Epithelial cell of proximal tubule (primary cell): Measurements from ENCODE around the gene UBE2G1. TPM values are rescaled to one million over a fixed set of nuclear protein-coding genes. Genes with fewer than 3 reads are reported as not detected.

ENCODE experiments used
- DNase-seq: peaks from one replicate; pipeline ENCODE4 v3.0.0-alpha.2; 2011; ENCODE audit warnings: low read depth
- H3K4me3 ChIP-seq: 2 replicates; pipeline ENCODE4 v1.5.1; 2011; ENCODE audit warnings: low read depth, mild to moderate bottlenecking, low read length
- total RNA-seq: library from RNA; depleted of rRNA; stranded (reverse); fragments of >200 nt; gene quantifications from 2 replicates; pipeline ENCODE4 v1.2.3, GENCODE V29; 2015
- TF ChIP-seq, protein P1 (sequence below): conservative IDR thresholded peaks from 2 replicates; pipeline ENCODE4 v1.5.1; 2012; ENCODE audit warnings: low read depth, mild to moderate bottlenecking, low read length

UBE2G1 gene
- total RNA-seq, 1 donor from 2014 or later: 65.4 TPM

DNA sequence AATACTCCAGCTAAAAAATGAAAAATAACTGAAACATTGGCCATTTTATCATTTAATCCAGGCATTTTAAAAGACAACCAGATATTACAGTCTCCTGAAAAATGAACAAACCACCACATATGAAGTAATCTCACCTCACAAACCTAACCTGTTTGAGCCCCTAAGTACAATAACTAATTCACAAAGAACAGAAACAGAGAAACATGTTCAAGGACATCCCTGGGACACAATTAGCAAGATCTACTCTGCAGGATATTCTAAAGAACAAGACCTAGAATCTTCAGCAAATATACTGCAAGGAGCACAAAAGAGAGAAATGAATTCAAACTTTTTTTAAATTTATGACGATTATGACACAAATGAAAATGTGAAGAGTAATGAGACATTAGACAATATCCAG lies 51.9 kb downstream of the UBE2G1 start:
- TF ChIP-seq, protein P1, sequence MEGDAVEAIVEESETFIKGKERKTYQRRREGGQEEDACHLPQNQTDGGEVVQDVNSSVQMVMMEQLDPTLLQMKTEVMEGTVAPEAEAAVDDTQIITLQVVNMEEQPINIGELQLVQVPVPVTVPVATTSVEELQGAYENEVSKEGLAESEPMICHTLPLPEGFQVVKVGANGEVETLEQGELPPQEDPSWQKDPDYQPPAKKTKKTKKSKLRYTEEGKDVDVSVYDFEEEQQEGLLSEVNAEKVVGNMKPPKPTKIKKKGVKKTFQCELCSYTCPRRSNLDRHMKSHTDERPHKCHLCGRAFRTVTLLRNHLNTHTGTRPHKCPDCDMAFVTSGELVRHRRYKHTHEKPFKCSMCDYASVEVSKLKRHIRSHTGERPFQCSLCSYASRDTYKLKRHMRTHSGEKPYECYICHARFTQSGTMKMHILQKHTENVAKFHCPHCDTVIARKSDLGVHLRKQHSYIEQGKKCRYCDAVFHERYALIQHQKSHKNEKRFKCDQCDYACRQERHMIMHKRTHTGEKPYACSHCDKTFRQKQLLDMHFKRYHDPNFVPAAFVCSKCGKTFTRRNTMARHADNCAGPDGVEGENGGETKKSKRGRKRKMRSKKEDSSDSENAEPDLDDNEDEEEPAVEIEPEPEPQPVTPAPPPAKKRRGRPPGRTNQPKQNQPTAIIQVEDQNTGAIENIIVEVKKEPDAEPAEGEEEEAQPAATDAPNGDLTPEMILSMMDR: no peak
- H3K4me3 ChIP-seq: no peak overlapping the region
- DNase-seq: no peak

DNA sequence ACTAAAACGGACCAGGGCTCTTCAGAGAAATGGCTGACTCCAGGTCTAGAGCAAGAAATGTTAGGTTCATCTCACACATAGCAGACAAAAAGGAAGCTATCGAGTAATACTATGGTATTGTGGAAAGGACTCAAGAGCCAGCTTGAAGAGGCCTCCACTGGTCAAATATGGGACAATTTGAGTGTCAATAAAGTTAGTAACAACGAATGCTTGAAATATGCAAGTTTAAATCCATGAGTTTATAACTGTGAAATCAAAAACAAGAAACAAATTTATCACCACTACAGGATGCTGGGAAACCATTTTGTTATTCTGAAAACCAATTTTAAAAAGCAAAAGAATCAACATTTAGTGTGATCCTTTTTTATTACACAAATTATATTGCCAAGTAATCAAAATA lies 52.3 kb downstream of the UBE2G1 start:
- no peak for DNase-seq
- TF ChIP-seq, protein P1: no peak
- no peak overlapping the region for H3K4me3 ChIP-seq

DNA sequence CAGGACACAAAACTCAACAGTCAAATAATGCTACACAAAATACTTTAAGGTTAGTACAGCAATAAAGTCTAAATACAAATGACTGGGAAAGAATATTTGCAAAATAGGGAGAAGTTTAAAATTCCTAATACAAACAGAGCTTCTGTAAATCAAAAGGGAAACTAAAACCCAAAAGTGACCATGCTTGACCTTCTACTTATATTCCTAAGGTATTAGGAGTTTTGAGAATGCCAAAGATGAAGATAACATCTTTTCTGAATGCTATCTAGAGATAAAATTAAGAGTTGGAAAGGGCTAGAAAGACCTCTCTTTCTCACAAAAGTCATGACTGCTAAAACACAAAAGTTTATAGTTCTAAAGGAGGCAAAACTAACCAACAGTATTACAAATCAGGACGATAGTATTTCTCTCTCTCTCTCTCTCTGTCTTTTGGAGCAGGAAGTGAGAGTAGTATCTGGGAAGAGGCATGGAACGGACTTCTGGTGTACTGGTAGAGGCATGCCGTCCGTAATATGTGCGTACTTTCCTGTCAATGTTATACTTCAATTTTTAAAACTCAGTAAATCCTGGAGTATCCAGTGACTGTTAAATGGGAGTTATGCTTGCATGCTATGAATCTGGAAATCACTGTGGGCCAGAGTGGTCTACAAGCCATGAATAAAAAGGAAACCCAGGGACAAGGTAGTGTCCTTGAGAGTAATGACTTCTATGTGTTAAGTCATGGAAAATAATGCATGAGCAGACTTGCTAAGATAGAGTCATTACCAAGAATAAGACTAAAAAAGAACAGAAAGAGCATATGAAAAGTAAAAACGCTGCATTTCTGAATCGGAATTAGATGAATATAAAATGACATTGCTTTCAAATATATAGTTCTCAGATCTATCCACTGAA lies 53.0 kb downstream of the UBE2G1 start:
- no peak for DNase-seq
- TF ChIP-seq, protein P1: no peak
- no peak overlapping the region for H3K4me3 ChIP-seq

DNA sequence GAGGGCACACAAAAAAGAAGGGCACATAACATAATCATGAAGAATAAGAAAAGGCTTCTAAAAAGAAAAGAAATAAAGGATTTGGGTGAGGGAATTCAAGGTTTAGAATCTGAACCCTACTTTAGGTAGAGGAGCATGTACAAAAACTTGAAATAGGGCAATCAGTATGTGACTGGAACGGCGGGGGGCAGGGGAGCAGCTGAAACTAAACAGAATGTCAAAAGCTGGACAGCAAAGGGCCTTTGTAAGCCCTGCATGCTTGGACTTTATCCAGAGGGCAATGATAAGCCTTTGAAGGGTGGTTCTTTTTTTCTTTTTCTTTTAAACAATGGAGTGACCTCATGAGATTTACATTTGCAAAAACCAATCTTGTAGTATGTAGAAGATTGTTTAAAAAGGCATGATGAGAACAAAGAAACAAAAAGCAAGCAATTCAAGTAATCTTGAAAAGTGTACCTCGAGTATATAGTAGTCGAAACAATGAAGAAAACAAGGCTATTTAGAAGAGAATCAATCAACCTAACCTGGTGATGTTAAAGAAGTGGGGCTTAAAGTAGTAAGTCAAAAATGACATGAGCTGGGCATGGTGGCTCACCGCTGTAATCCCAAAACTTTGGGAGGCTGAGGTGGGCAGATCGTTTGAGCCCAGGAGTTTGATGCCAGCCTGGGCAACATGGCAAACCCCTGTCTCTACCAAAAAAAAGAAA lies 56.0 kb downstream of the UBE2G1 start:
- TF ChIP-seq, protein P1: no peak
- no peak overlapping the region for H3K4me3 ChIP-seq
- DNase-seq: no peak

DNA sequence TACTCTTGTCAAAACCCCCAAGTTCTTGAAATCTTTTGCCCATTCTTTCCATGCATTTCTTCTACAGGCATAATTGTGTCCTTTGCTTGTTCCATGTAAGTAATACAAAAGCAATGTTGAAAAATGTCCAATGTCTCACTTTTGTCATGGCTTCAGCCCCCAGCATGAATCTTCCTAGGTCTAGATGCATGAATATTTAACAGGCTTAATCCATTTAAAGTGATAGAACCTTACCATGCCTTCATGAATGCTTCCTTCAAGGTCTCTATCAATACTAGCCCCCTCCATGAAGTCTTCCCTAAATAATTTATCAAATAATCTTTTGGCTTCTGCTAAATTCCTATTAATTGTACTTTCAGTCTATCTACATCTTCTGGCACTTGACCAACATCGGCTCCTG lies 56.6 kb downstream of the UBE2G1 start:
- H3K4me3 ChIP-seq: no peak overlapping the region
- TF ChIP-seq, protein P1: no peak
- no peak for DNase-seq

DNA sequence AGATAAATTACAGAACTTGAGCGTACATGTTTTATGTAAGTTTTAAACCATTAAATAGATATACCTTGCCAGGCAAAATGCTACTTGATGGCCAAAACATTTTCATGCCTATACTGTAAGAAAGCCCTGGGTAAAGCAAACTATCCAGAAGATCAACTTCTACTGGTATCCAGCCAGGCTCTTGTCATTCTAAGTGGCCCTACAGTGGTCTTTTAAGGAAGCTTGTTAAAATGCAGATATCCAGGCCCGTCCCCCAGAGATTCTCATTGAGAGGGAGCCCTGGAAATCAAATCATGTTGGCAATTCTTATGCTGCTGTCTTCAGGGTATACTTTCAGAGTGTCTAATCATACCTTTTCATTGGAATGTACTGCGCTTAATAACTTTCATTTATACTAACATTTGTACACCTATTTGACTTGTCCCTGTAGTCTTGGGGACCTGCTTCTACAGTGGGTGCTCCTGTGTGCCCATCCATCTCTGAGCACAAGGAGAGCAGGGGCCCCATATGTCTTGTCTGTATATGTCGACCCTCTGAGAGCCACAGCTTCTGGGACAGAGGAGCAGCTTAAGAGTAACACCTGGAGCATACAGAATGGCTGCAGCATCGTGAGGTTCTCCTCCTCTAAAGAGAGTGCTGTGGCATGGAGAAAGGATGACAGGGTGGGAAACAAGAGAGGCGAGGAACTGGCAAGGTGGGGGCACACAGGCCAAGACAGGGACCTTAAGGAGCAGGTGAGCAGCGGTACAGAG lies 59.1 kb downstream of the UBE2G1 start:
- H3K4me3 ChIP-seq: no peak overlapping the region
- TF ChIP-seq, protein P1: no peak
- DNase-seq: no peak
